COR-L47 (cell line): Measurements from ENCODE around the gene MFSD6.
"Not testable (repeated sequence)": the region's sequence is repeated elsewhere in the genome, so short reads cannot be mapped to it uniquely, and the experiment has no call there.

Experiments used
- DNase-seq: peaks from one replicate; lab custom pipeline; 2025; lab: John Stamatoyannopoulos, UW

The MFSD6 gene

GRCh38 chr2:190466819-190467446 lies 58.8 kb downstream of the MFSD6 start:
- peak; percentile 34 for DNase-seq

GRCh38 chr2:190467575-190468083 lies 59.5 kb downstream of the MFSD6 start:
- DNase-seq, result peak; percentile 38

DNA sequence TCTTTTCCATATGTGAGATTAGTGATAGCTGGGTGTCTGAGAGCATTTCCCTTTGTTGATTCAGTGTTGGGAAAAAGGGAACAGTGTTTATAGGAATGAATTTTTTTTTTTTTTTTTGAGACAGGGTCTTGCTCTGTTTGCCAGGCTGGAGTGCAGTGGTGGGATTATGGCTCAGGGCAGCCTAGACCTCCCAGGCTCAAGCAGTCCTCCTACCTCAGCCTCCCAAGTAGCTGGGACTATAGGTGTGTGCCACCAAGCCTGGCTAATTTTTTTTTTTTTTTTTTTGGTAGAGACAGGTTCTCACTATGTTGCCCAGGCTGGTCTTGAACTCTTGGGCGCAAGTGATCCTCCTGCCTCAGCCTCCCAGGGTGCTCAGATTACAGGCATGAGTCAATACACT lies 60.2 kb downstream of the MFSD6 start:
- DNase-seq, result not testable (repeated sequence)

DNA sequence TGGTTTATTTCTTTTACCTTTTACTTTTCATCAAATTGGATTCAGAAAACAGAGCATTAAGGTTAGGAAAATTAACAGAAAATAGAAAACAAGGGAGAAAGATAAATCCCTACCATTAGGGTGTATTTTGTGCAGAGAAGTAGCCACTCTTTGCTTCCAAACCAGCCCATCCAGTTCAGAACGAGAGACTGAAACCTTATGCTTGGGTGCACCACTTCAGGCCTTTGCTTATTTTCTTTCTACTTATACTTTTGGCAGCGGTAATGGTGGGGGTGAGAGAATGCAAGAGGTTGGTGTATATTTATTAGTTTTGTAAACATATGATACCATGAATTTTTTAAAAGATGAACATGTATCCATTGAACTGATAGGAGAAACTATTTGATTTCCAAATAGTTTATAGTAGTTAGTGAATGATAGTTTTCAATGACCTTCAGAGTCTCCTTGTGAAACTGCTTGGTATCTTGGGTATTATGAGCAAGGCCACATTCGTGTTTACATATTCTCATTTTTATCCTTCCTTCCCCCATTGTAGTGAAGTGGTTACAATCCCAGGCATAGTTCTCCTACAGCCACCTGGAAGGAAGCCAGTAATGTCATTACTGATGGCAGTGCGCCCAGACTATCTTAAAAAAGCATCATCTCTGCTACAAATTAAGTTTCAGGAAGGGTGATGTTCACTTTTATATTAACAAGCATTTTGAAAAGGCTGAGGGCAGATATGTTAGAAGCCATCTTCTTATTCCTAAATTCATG lies 60.8 kb downstream of the MFSD6 start:
- peak; percentile 96 for DNase-seq

- DNase-seq, result peak; percentile 95
Measured at GRCh38 chr2:190469771-190470170, 61.6 kb downstream of the MFSD6 start.

DNA sequence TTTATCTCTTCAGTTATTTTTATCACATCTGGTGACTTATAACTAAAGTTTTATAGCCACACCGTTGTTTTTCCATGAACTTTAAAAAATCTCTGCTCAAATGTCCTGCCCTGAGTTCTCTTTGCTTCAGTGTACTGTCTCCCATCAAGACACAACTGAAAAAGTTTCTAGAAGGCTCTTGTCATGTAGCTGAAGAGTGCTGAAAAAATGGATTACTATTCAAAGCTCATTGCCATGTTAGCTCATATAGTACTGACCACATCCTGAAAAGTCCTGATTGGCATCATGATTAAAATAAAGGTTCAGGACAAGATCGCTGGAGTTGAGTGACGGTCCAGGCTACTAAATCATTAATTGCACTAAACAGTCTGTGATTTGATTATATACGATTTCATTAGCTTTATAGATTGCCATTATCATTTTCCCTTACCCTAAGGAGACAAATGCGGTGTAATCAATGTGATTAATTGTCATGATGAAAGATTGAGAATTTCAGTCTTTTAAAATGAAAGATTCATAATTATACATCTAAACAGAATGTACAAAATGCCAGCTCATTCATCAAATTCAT lies 62.2 kb downstream of the MFSD6 start:
- no peak for DNase-seq

DNA sequence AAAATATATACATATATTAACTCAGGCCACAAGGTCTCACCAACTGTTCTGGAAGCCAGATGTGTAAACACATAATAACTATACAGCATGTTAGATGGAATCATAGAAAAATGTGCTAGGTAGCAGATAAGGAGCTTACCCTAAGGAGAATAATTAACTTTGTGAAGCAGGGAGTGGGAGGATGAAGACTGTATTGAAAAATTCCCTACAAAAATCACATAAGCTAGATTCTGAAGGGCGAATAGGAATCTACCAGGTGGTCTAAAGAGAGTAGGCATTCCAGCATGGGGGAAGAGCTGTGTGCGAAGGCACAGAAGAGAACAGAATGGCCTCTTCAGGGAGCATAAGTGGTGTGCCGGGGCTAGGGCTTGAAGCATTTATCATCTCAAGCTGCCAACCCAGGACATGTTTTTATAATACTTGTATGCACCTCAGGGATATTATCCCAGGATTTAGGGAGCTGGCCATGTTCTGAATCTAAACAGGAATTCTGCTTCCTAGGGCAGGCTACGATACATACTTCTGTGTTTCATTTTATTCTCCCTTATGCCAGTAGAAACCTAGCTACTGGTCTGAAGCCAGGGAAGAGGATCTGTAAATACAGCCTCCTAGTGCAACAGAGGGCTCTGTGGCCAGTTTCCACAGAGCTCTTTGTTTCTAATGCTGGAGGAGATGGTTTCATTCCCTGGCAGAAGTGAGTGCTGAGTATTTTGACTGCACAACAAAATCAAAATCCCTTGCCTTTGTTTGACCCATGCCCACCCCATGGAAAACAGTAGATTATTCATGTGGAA lies 69.7 kb downstream of the MFSD6 start:
- no peak for DNase-seq

- no peak for DNase-seq
Measured at GRCh38 chr2:190478572-190479195, 70.5 kb downstream of the MFSD6 start.

- no peak for DNase-seq
Measured at GRCh38 chr2:190481339-190481738, 73.2 kb downstream of the MFSD6 start.

DNA sequence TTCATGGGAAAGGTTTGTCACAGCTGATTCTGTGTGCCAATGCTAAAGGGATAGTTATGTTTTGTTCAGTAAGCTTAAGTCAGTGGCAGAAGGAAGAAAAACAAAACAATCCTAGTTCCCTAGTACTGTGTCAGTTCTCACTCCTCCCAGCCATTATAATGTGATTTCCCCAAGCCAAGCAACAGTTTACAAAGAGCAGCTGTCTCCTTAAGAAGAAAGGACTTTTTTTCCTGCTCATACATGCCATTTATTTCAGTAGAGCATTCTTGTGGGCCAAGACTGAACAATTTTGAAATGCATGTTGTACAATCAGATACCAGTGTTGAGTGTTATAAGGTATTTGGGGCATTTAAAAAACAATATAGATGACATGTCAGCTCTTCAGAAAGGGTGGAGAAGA lies 74.3 kb downstream of the MFSD6 start:
- DNase-seq, result no peak

DNA sequence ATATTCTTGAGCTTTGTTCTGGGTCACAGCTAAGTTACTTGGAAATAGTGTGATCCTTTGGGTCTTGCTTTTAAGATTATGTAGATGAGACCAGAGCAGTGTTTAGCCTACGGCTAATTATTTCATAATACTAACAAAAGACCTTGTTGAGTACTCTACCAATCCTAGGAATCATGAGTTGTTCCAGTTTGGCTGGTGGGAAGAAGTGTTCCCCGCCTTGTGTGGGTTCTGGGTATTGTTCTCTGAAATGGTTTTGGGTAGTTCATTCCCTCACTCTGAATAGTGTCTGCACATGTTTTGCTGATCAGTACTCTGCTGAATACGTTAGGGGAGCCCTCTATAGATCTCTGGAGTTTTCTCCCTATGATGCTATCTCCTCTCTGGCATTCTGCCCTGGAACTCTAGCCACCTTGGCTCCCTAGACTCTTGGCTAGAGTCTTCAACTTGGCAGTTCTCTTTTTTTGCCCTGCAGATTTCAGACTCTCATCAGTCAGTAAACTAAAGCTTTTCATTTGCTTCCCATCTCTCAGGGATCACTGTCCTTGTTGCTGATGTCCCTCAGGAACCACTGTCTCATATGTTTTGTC lies 78.0 kb downstream of the MFSD6 start:
- DNase-seq, result no peak

- no peak for DNase-seq
Measured at GRCh38 chr2:190488516-190489233, 80.5 kb downstream of the MFSD6 start.

DNA sequence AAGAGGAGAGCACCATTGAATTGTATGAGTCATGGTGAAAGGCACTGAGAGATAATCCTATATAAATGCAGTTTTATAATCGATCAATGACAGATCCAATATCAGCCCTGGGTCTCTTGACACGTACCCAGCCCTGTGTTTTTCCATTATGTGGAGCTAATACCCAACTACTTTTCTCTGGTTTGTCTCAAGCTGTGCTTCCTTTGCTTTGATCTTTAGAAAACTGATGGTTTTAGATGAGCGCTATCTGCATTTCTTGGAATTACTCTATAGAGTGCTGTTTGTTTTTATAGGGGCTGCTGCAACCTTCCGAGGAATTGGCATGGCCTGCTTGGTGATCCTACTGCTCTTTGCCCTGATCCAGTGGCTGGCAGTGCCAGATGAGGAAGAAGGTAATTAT lies 81.3 kb downstream of the MFSD6 start:
- DNase-seq, result no peak

DNA sequence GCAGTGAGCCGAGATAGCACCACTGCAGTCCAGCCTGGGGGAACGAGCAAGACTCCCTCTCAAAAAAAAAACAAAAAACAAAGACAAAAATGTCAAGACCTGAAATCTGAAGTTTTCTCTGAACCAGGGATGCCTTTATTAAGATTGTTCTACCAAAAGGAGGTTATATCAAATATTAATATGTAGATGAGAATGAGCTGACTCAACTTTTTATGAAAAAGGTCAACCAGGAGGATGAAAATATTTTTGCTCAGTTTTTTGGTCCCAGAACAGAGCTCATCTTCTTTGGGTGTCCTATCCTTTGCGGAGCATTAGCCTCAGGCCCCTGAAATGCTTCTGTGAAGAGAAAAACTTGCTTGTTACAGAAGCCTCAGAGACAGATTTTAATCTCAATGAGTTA lies 82.3 kb downstream of the MFSD6 start:
- DNase-seq, result no peak

DNA sequence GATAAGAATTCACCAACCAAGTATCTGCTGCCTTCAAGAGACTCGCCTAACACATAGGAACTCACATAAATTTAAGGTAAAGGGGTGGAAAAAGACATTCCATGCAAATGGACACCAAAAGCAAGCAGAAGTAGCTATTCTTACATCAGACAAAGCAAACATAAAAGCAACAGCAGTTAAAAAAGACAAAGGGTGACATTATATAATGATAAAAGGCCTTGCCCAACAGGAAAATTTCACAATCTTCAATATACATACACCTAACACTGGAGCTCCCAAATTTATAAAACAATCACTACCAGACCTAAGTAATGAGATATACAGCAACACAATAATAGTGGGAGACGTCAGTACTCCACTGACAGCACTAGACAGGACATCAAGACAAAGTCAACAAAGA lies 84.9 kb downstream of the MFSD6 start:
- DNase-seq, result no peak

- not testable (repeated sequence) for DNase-seq
Measured at GRCh38 chr2:190494600-190495227, 86.6 kb downstream of the MFSD6 start.

GRCh38 chr2:190497428-190497827 lies 89.3 kb downstream of the MFSD6 start:
- no peak for DNase-seq

DNA sequence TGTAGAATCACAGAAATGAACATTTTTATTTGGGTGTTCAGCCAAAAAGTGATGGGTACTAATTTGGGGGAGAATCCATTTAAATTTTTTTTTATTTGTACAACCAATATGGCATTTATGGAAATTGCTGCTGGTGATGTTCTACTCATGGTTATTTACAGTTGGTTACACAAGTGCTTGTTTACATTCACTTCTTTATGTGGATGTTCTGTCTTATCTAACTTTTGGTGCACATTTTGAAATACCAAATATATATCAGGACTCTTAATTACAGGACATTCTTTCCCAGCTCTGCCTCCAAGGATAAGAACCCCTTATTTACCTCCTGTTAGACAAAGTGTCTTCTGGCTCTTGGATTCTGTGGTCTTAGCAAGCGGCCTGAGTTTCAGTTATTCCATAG lies 91.1 kb downstream of the MFSD6 start:
- no peak for DNase-seq

DNA sequence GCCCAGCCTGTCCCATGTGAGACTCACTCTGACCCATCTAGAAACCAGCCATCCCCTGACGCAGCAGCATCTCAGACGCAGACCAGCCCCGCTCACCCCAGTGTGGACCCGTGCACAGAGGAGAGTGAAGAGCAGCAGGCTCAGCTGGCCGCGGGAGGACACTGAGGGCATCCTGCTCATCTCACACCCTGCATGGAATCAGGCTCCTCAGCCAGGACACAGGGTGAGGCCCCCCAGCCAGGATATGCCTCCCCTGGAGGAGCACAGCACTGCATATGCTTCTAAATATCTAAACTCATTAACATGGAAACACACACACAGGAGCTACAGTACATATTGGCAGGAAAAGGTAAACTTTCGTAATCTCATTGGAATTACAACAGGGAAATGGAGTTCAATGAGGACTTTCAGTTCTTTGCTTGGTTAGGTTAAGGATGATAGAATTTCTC lies 91.9 kb downstream of the MFSD6 start:
- no peak for DNase-seq

- no peak for DNase-seq
Measured at GRCh38 chr2:190501231-190501630, 93.1 kb downstream of the MFSD6 start.
